Karpas-422 (cell line): ENCODE measurements around the gene RNGTT. TPM values are rescaled to one million over a fixed set of nuclear protein-coding genes. Genes with fewer than 3 reads are reported as not detected.
"Not testable (repeated sequence)": the region's sequence is repeated elsewhere in the genome, so short reads cannot be mapped to it uniquely, and the experiment has no call there.

ENCODE experiments used
- DNase-seq: peaks from one replicate; pipeline ENCODE4 v3.0.0-alpha.2; 2015
- H2AFZ ChIP-seq: fragments of 200-600 bp; sonication (generic); 2 replicates; pipeline ENCODE4 v1.6.1; 2014; ENCODE audit warnings: antibody characterized with exemption, low read length, mixed read lengths
- H3K27ac ChIP-seq: fragments of 200-600 bp; sonication (generic); 2 replicates; pipeline ENCODE4 v1.5.1; 2014; ENCODE audit warnings: mild to moderate bottlenecking, low read length, moderate library complexity
- H3K27me3 ChIP-seq: fragments of 200-600 bp; sonication (generic); 2 replicates; pipeline ENCODE4 v1.6.1; 2014; ENCODE audit warnings: low read length, mixed read lengths
- H3K36me3 ChIP-seq: fragments of 200-600 bp; sonication (generic); 2 replicates; pipeline ENCODE4 v1.6.1; 2014; ENCODE audit warnings: low read length, mixed read lengths; ENCODE audit not compliant: insufficient read depth
- H3K4me1 ChIP-seq: fragments of 200-600 bp; sonication (generic); 2 replicates; pipeline ENCODE4 v1.6.1; 2014; ENCODE audit warnings: mild to moderate bottlenecking, low read length, mixed read lengths
- H3K4me2 ChIP-seq: fragments of 200-600 bp; sonication (generic); 2 replicates; pipeline ENCODE4 v1.6.1; 2014; ENCODE audit warnings: low read length, low read depth, mild to moderate bottlenecking; ENCODE audit not compliant: poor library complexity, severe bottlenecking
- H3K4me3 ChIP-seq: fragments of 200-600 bp; sonication (generic); 2 replicates; pipeline ENCODE4 v1.5.1; 2014; ENCODE audit warnings: mild to moderate bottlenecking, antibody characterized with exemption, low read length, mixed read lengths
- H3K79me2 ChIP-seq: fragments of 200-600 bp; sonication (generic); 2 replicates; pipeline ENCODE4 v1.6.1; 2014; ENCODE audit warnings: mild to moderate bottlenecking, low read length, mixed read lengths
- H3K9ac ChIP-seq: fragments of 200-600 bp; sonication (generic); 2 replicates; pipeline ENCODE4 v1.6.0; 2014; ENCODE audit warnings: low read length
- H3K9me2 ChIP-seq: fragments of 200-600 bp; sonication (generic), shearing (Covaris generic); replicated peaks from 2 replicates; pipeline ENCODE4 v1.6.0; 2014; ENCODE audit warnings: mild to moderate bottlenecking, low read length, moderate library complexity; ENCODE audit not compliant: insufficient read depth
- H3K9me3 ChIP-seq: fragments of 300-700, 200-600 bp; sonication (generic); 2 replicates; pipeline ENCODE4 v1.6.1; 2014; ENCODE audit warnings: low read length, mixed read lengths
- H4K20me1 ChIP-seq: fragments of 200-600 bp; sonication (generic); 2 replicates; pipeline ENCODE4 v1.6.1; 2014; ENCODE audit warnings: mild to moderate bottlenecking, antibody characterized with exemption, low read length, low read depth; ENCODE audit not compliant: insufficient read depth
- total RNA-seq: library from RNA; depleted of rRNA; stranded (reverse); fragments of >200 nt; shearing (Covaris generic); gene quantifications from 2 replicates; pipeline ENCODE4 v1.2.3, GENCODE V29; 2014; ENCODE audit warnings: low replicate concordance

Gene RNGTT
- total RNA-seq, 1 experiment from 2014 or later = 35.9 TPM

- Histone ChIP-seq H3K9ac (no peak overlapping the region), H3K4me3 (no peak overlapping the region)
Measured at GRCh38 chr6:88842320-88842719, 121.1 kb downstream of the RNGTT start.

GRCh38 chr6:88840796-88841539 is 122.5 kb downstream of the RNGTT start:
- H3K27me3 ChIP-seq = no peaks in the 10 kb centered on the region
- no peak overlapping the region for H3K9ac ChIP-seq
- no peak overlapping the region for H2AFZ ChIP-seq
- H3K4me1 ChIP-seq = peaks cover 5% of the 10 kb centered on the region; the same call in 1 of the 2 replicates
- no peaks in the 10 kb centered on the region for H3K9me2 ChIP-seq
- no peak for DNase-seq
- H3K36me3 ChIP-seq = peaks cover 31% of the 10 kb centered on the region
- H3K9me3 ChIP-seq = peaks cover 12% of the 10 kb centered on the region
- H3K4me2 ChIP-seq = no peak overlapping the region
- peaks cover 50% of the 10 kb centered on the region for H3K79me2 ChIP-seq
- no peak overlapping the region for H3K27ac ChIP-seq
- H3K4me3 ChIP-seq = no peak overlapping the region
- no peaks in the 10 kb centered on the region for H4K20me1 ChIP-seq

More at GRCh38 chr6:88842320-88842719, 121.1 kb downstream of the RNGTT start:
- no peak for DNase-seq
- H3K9me3 ChIP-seq = 0 out of 2 replicates have a peak, but pooled peaks cover 3% of the 10 kb centered on the region
- no peak overlapping the region for H2AFZ ChIP-seq
- H4K20me1 ChIP-seq = no peaks in the 10 kb centered on the region
- H3K27ac ChIP-seq = no peak overlapping the region
- peaks cover 40% of the 10 kb centered on the region for H3K79me2 ChIP-seq
- H3K9me2 ChIP-seq = no peaks in the 10 kb centered on the region
- no peak overlapping the region for H3K4me2 ChIP-seq
- H3K27me3 ChIP-seq = no peaks in the 10 kb centered on the region
- peaks cover 26% of the 10 kb centered on the region for H3K36me3 ChIP-seq
- H3K4me1 ChIP-seq = peaks cover 5% of the 10 kb centered on the region; the same call in 1 of the 2 replicates

DNA sequence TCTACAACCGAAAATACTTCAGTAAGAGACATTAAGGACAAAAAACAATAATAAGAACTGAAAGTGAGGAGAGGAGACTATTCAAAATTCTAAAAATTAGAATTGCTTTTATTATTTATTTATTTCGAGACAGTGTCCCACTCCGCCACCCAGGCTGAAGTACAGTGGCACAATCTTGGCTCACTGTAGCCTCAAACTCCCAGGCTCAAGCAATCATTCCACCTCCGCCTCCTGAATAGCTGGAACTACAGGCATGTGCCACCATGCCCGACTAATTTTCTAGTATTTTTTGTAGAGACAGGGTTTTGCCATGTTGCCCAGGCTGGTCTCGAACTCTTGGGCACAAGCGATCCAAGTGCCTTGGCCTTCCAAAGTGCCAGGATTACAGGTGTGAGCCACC is 123.1 kb downstream of the RNGTT start:
- DNase-seq = no peak
- H3K4me3 ChIP-seq = no peak overlapping the region
- no peak overlapping the region for H3K4me2 ChIP-seq
- H3K27ac ChIP-seq = no peak overlapping the region
- H2AFZ ChIP-seq = no peak overlapping the region
- peaks cover 49% of the 10 kb centered on the region for H3K79me2 ChIP-seq
- no peaks in the 10 kb centered on the region for H4K20me1 ChIP-seq
- H3K27me3 ChIP-seq = no peaks in the 10 kb centered on the region
- H3K36me3 ChIP-seq = peaks cover 34% of the 10 kb centered on the region
- peaks cover 15% of the 10 kb centered on the region for H3K9me3 ChIP-seq
- H3K4me1 ChIP-seq = peaks cover 5% of the 10 kb centered on the region; the same call in 1 of the 2 replicates
- no peak overlapping the region for H3K9ac ChIP-seq
- no peaks in the 10 kb centered on the region for H3K9me2 ChIP-seq

GRCh38 chr6:88839280-88839679 is 124.1 kb downstream of the RNGTT start:
- no peaks in the 10 kb centered on the region for H3K9me2 ChIP-seq
- no peak overlapping the region for H3K9ac ChIP-seq
- H4K20me1 ChIP-seq = no peaks in the 10 kb centered on the region
- H3K27me3 ChIP-seq = no peaks in the 10 kb centered on the region
- no peak overlapping the region for H3K4me3 ChIP-seq
- DNase-seq = no peak
- H3K36me3 ChIP-seq = peaks cover 33% of the 10 kb centered on the region
- H3K79me2 ChIP-seq = peaks cover 54% of the 10 kb centered on the region
- peaks cover 5% of the 10 kb centered on the region; the same call in 1 of the 2 replicates for H3K4me1 ChIP-seq
- no peak overlapping the region for H3K27ac ChIP-seq
- no peak overlapping the region for H2AFZ ChIP-seq
- H3K9me3 ChIP-seq = peaks cover 20% of the 10 kb centered on the region
- H3K4me2 ChIP-seq = no peak overlapping the region

DNA sequence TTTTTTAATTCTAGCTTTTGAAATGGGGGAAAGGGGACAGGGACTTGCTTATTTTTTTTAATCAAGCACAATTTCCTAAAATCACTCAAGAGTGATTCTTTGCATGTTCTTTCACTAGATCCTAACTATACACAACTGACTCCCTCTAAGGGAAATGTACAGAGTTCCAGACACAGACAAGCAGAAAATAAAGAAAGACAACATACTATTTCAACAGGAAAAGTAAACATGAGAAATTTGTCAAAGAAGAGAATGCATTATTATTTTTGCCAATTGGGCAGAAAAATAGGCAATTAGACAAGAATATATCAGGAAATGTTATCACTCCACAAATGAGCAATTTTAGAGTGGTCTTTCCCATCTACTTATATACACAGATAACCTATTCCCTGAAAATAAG is 128.2 kb downstream of the RNGTT start:
- H3K36me3 ChIP-seq = peaks cover 13% of the 10 kb centered on the region
- H3K4me3 ChIP-seq = no peak overlapping the region
- no peak for DNase-seq
- no peak overlapping the region for H3K9ac ChIP-seq
- H4K20me1 ChIP-seq = no peaks in the 10 kb centered on the region
- H3K4me1 ChIP-seq = no peaks in the 10 kb centered on the region
- H3K27ac ChIP-seq = no peak overlapping the region
- H3K9me2 ChIP-seq = no peaks in the 10 kb centered on the region
- peaks cover 55% of the 10 kb centered on the region for H3K79me2 ChIP-seq
- no peak overlapping the region for H2AFZ ChIP-seq
- no peak overlapping the region for H3K4me2 ChIP-seq
- peaks cover 22% of the 10 kb centered on the region for H3K9me3 ChIP-seq
- H3K27me3 ChIP-seq = no peaks in the 10 kb centered on the region

DNA sequence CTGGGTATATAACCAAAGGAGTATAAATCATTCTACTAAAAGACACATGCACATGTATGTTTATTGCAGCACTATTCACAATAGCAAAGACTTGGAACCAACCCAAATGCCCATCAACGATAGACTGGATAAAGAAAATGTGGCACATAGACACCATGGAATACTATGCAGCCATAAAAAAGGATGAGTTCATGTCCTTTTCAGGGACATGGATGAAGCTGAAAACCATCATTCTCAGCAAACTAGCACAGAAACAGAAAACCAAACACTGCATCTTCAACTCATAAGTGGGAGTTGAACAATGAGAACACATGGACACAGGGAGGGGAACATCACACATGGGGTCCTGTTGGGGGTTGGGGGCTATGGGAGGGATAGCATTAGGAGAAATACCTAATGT is 130.3 kb downstream of the RNGTT start:
- H4K20me1 ChIP-seq, H3K4me1 ChIP-seq, H3K4me2 ChIP-seq, H3K9me2 ChIP-seq, H3K4me3 ChIP-seq, H2AFZ ChIP-seq, H3K27ac ChIP-seq, H3K9ac ChIP-seq, DNase-seq, H3K27me3 ChIP-seq: not testable (repeated sequence)
- Histone ChIP-seq H3K9me3 (peaks cover 22% of the 10 kb centered on the region), H3K79me2 (peaks cover 46% of the 10 kb centered on the region), H3K36me3 (peaks cover 13% of the 10 kb centered on the region)

DNA sequence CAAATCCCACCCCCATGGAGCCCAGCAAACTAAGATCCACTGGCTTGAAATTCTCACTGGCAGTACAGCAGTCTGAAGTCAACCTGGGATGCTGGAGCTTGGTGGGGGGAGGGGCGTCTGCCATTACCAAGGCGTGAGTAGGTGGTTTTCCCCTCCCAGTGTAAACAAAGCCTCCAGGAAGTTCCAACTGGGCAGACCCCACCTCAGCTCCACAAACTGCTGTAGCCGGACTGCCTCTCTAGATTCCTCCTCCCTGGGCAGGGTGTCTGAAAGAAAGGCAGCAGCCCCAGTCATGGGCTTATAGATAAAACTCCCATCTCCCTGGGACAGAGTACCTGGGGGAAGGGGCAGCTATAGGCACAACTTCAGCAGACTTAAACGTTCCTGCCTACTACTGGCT is 135.8 kb downstream of the RNGTT start:
- H3K27me3 ChIP-seq, H3K4me3 ChIP-seq, H2AFZ ChIP-seq, DNase-seq, H4K20me1 ChIP-seq, H3K36me3 ChIP-seq, H3K4me2 ChIP-seq, H3K27ac ChIP-seq, H3K9me2 ChIP-seq, H3K9me3 ChIP-seq, H3K4me1 ChIP-seq, H3K9ac ChIP-seq: not testable (repeated sequence)
- H3K79me2 ChIP-seq = peaks cover 44% of the 10 kb centered on the region

DNA sequence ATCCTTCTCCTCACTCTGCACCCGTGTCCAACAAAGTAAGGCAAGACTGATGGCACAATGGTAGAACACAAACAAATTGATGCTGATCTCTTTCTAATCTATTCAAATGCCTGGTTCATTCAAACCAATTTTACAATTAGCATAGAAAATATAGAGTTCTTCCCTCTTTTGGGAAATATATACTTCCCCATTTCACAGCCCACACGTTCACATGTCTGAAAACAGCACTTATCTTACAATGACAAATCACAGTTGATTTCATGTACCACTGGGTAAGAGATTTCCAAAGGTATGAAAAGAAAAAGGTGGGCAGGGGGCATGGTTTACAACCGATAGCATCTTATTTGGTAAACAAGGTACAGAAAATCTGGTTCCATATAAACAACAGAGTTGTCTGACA is 137.6 kb downstream of the RNGTT start:
- Histone ChIP-seq H3K4me3 (no peak overlapping the region), H3K79me2 (peaks cover 49% of the 10 kb centered on the region), H3K9me3 (no peaks in the 10 kb centered on the region), H3K4me2 (no peak overlapping the region), H3K4me1 (peaks cover 8% of the 10 kb centered on the region), H3K9ac (no peak overlapping the region), H3K36me3 (no peaks in the 10 kb centered on the region), H3K27me3 (no peaks in the 10 kb centered on the region), H3K9me2 (no peaks in the 10 kb centered on the region), H2AFZ (no peak overlapping the region), H4K20me1 (no peaks in the 10 kb centered on the region), H3K27ac (no peak overlapping the region)
- DNase-seq = no peak
